Posterior cingulate gyrus (tissue), 11 donors: ENCODE measurements around the gene PWWP2B.
"Not testable (repeated sequence)": the region's sequence is repeated elsewhere in the genome, so short reads cannot be mapped to it uniquely, and the experiment has no call there.

Experiments used
- DNase-seq, 10 donors: peaks; one replicate each; pipeline versions ENCODE4 v3.0.0 to v3.0.0-alpha.2; 2020 to 2021; ENCODE audit warnings: mixed read lengths in 3 of 10
- intact Hi-C: fragments of 100-400 bp; cut with DNase I; formaldehyde crosslinking; loops from one replicate; pipeline ENCODE4 v1.15.1; 2023

The PWWP2B gene

GRCh38 chr10:132375795-132376297 is 21.2 kb upstream of the PWWP2B start:
- DNase-seq, result no peak
- intact Hi-C loops, result no loop called here

GRCh38 chr10:132376394-132376851 is 20.6 kb upstream of the PWWP2B start:
- intact Hi-C loops, result no loop called here
- peak in 3 of 10 donors; percentile 27 to 82 (median 39) for DNase-seq

- intact Hi-C loops, result no loop called here
- peak in 2 of 10 donors; percentile 25 to 50 for DNase-seq
Measured at GRCh38 chr10:132377326-132377725, 19.7 kb upstream of the PWWP2B start.

GRCh38 chr10:132379026-132379425 is 18.0 kb upstream of the PWWP2B start:
- DNase-seq, result peak in 2 of 10 donors; percentile 6 to 16
- intact Hi-C loops, result not testable (repeated sequence)

- peak in 3 of 10 donors; percentile 29 to 62 (median 60) for DNase-seq
- intact Hi-C loops, result not testable (repeated sequence)
Measured at GRCh38 chr10:132380986-132381385, 16.0 kb upstream of the PWWP2B start.

GRCh38 chr10:132381741-132382140 is 15.3 kb upstream of the PWWP2B start:
- intact Hi-C loops, result no loop called here
- peak in 1 of 10 donors; percentile 3 for DNase-seq

- intact Hi-C loops, result no loop called here
- DNase-seq, result peak in 3 of 10 donors; percentile 15 to 34 (median 24)
Measured at GRCh38 chr10:132382231-132382922, 14.6 kb upstream of the PWWP2B start.

- intact Hi-C loops, result no loop called here
- peak in 2 of 10 donors; percentile 36 to 61 for DNase-seq
Measured at GRCh38 chr10:132383101-132383500, 13.9 kb upstream of the PWWP2B start.

GRCh38 chr10:132383751-132384196 is 13.2 kb upstream of the PWWP2B start:
- intact Hi-C loops, result no loop called here
- DNase-seq, result peak in 4 of 10 donors; percentile 17 to 73 (median 28)

- intact Hi-C loops, result loop anchor here (5.0 kb wide), 1 partner anchor 252 kb away; no protein-coding TSS in a partner anchor
- DNase-seq, result peak in 4 of 10 donors; percentile 18 to 69 (median 60)
Measured at GRCh38 chr10:132384618-132385388, 12.2 kb upstream of the PWWP2B start.

GRCh38 chr10:132385389-132385667 is 11.7 kb upstream of the PWWP2B start:
- intact Hi-C loops, result loop anchor here (5.0 kb wide), 1 partner anchor 252 kb away; no protein-coding TSS in a partner anchor
- peak in 1 of 10 donors; percentile 3 for DNase-seq

- peak in 4 of 10 donors; percentile 25 to 84 (median 59) for DNase-seq
- intact Hi-C loops, result loop anchor here (5.0 kb wide), 1 partner anchor 251 kb away; no protein-coding TSS in a partner anchor
Measured at GRCh38 chr10:132385721-132386418, 11.1 kb upstream of the PWWP2B start.

GRCh38 chr10:132386419-132386831 is 10.6 kb upstream of the PWWP2B start:
- DNase-seq, result peak in 4 of 10 donors; percentile 9 to 65 (median 43)
- intact Hi-C loops, result loop anchor here (5.0 kb wide), 1 partner anchor 251 kb away; no protein-coding TSS in a partner anchor

GRCh38 chr10:132386896-132387295 is 10.1 kb upstream of the PWWP2B start:
- intact Hi-C loops, result loop anchor here (5.0 kb wide), 1 partner anchor 250 kb away; no protein-coding TSS in a partner anchor
- DNase-seq, result peak in 3 of 10 donors; percentile 10 to 57 (median 37)

GRCh38 chr10:132387764-132388210 is 9.2 kb upstream of the PWWP2B start:
- DNase-seq, result peak in 8 of 10 donors; percentile 34 to 93 (median 57)
- intact Hi-C loops, result loop anchor here (2.0 to 5.0 kb wide), 2 partner anchors 65 to 250 kb away; no protein-coding TSS in a partner anchor

- intact Hi-C loops, result loop anchor here (2.0 to 5.0 kb wide), 2 partner anchors 64 to 248 kb away; no protein-coding TSS in a partner anchor
- peak in 4 of 10 donors; percentile 34 to 87 (median 70) for DNase-seq
Measured at GRCh38 chr10:132388891-132389432, 8.0 kb upstream of the PWWP2B start.

- DNase-seq, result peak in 4 of 10 donors; percentile 16 to 81 (median 75)
Measured at GRCh38 chr10:132389433-132390169, 7.4 kb upstream of the PWWP2B start.

GRCh38 chr10:132390170-132390920 is 6.7 kb upstream of the PWWP2B start:
- intact Hi-C loops, result loop anchor here (10.0 kb wide), 1 partner anchor 144 kb away; the partner anchor contains the start of gene INPP5A
- DNase-seq, result peak in 1 of 10 donors; percentile 46

More at GRCh38 chr10:132389433-132390169, 7.4 kb upstream of the PWWP2B start:
- intact Hi-C loops, result loop anchor here (2.0 to 10.0 kb wide), 3 partner anchors 63 to 248 kb away; partner anchors contain the start of gene INPP5A
